ENCODE measurements around the gene PKDCC. TPM values are rescaled to one million over a fixed set of nuclear protein-coding genes. Genes with fewer than 3 reads are reported as not detected.
A peak's percentile ranks its signal among the peaks of the same experiment; 100 is the strongest.

PKDCC gene
- total and polyA plus RNA-seq, 2 of the 13 experiments (the other 11 are each of a cell fraction or from before 2014, with no cell fraction given) = 52.6 to 58.8 TPM

- TF ChIP-seq FOXK1 (CRISPR knock-in tag; IDR thresholded peaks at IDR 0.05; ENCODE audit: borderline replicate concordance, low read depth) = peak; percentile 80; the same call in 1 of the 2 replicates
- TF ChIP-seq ZNF776 (CRISPR knock-in tag; IDR thresholded peaks at IDR 0.05) = no peak
- no peak for TF ChIP-seq ATF1 (CRISPR knock-in tag; IDR thresholded peaks at IDR 0.05)
- no peak for TF ChIP-seq GLI4 (CRISPR knock-in tag; IDR thresholded peaks at IDR 0.05; ENCODE audit: borderline replicate concordance)
- no peak for TF ChIP-seq SATB2 (CRISPR knock-in tag; IDR thresholded peaks at IDR 0.05)
- TF ChIP-seq CSRNP1 (CRISPR knock-in tag; IDR thresholded peaks at IDR 0.05) = no peak; the same call in 1 of the 2 replicates
- TF ChIP-seq, protein P1, sequence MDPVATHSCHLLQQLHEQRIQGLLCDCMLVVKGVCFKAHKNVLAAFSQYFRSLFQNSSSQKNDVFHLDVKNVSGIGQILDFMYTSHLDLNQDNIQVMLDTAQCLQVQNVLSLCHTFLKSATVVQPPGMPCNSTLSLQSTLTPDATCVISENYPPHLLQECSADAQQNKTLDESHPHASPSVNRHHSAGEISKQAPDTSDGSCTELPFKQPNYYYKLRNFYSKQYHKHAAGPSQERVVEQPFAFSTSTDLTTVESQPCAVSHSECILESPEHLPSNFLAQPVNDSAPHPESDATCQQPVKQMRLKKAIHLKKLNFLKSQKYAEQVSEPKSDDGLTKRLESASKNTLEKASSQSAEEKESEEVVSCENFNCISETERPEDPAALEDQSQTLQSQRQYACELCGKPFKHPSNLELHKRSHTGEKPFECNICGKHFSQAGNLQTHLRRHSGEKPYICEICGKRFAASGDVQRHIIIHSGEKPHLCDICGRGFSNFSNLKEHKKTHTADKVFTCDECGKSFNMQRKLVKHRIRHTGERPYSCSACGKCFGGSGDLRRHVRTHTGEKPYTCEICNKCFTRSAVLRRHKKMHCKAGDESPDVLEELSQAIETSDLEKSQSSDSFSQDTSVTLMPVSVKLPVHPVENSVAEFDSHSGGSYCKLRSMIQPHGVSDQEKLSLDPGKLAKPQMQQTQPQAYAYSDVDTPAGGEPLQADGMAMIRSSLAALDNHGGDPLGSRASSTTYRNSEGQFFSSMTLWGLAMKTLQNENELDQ (CRISPR knock-in tag; IDR thresholded peaks at IDR 0.05; ENCODE audit: borderline replicate concordance) = 0 out of 2 replicates have a peak, but pooled peaks have one; percentile 52
- TF ChIP-seq ATF4 (CRISPR knock-in tag; IDR thresholded peaks at IDR 0.05) = peak in 1 of 2 experiments; percentile 60; a peak in 2 of 4 replicates
- TF ChIP-seq, protein P2, sequence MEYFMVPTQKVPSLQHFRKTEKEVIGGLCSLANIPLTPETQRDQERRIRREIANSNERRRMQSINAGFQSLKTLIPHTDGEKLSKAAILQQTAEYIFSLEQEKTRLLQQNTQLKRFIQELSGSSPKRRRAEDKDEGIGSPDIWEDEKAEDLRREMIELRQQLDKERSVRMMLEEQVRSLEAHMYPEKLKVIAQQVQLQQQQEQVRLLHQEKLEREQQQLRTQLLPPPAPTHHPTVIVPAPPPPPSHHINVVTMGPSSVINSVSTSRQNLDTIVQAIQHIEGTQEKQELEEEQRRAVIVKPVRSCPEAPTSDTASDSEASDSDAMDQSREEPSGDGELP (IDR thresholded peaks at IDR 0.05; ENCODE audit: borderline replicate concordance, low read depth) = peak; percentile 66; the same call in 1 of the 2 replicates
- peak; percentile 72; the same call in 1 of the 2 replicates for TF ChIP-seq ZFP90 (CRISPR knock-in tag; IDR thresholded peaks at IDR 0.05; ENCODE audit: borderline replicate concordance)
- no peak for TF ChIP-seq DMTF1 (CRISPR knock-in tag; IDR thresholded peaks at IDR 0.05)
- no peak for TF ChIP-seq PRMT3 (CRISPR knock-in tag; IDR thresholded peaks at IDR 0.05; ENCODE audit: borderline replicate concordance, low read depth)
- no peak for TF ChIP-seq ZNF329 (CRISPR knock-in tag; IDR thresholded peaks at IDR 0.05; ENCODE audit: low read depth)
- no peak for TF ChIP-seq ZNF138 (CRISPR knock-in tag; IDR thresholded peaks at IDR 0.05; ENCODE audit: low read depth)
- no peak; the same call in 1 of the 2 replicates for TF ChIP-seq ZXDC (CRISPR knock-in tag; IDR thresholded peaks at IDR 0.05)
- no peak for TF ChIP-seq NFRKB (IDR thresholded peaks at IDR 0.05)
Observed at GRCh38 chr2:42055573-42056514, 8.0 kb downstream of the PKDCC start (continued).

All from HepG2 (cell line).